ENCODE data around the gene AKAP12.

GRCh38 chr6:151353795-151354194 lies 114.0 kb downstream of the AKAP12 start:
- TF ChIP-seq CTCF (conservative IDR thresholded peaks at IDR 0.05; ENCODE audit: low read depth in 2 of 2) (no peak), EZH2 (IDR thresholded peaks at IDR 0.05; ENCODE audit: low read depth, unreplicated experiment) (no peak)

All from GM23338 (cell line).